GM10847 (cell line): ENCODE data around the gene COX6A2.

Source experiments
- POLR2A ChIP-seq: IDR thresholded peaks from 2 replicates; pipeline ENCODE4 v1.6.1; 2011; ENCODE audit not compliant: insufficient read length; ENCODE audit errors: extremely low read depth

COX6A2 gene

GRCh38 chr16:31467151-31467773 lies 39.1 kb upstream of the COX6A2 start:
- TF ChIP-seq POLR2A = no peak

GRCh38 chr16:31466381-31466841 lies 38.3 kb upstream of the COX6A2 start:
- no peak for TF ChIP-seq POLR2A

GRCh38 chr16:31465788-31466370 lies 37.7 kb upstream of the COX6A2 start:
- TF ChIP-seq POLR2A = no peak

- TF ChIP-seq POLR2A = no peak
These were observed 36.7 kb upstream of the COX6A2 start for GRCh38 chr16:31464781-31465260.

- no peak for TF ChIP-seq POLR2A
These were observed 36.2 kb upstream of the COX6A2 start for GRCh38 chr16:31464348-31464769.

- no peak for TF ChIP-seq POLR2A
These were observed 34.0 kb upstream of the COX6A2 start for GRCh38 chr16:31461921-31462804.

- no peak for TF ChIP-seq POLR2A
These were observed 33.2 kb upstream of the COX6A2 start for GRCh38 chr16:31461201-31461920.

- no peak for TF ChIP-seq POLR2A
These were observed 32.4 kb upstream of the COX6A2 start for GRCh38 chr16:31460582-31461002.

- TF ChIP-seq POLR2A = peak; percentile 22
These were observed 31.8 kb upstream of the COX6A2 start for GRCh38 chr16:31459687-31460581.

- peak; percentile 75 for TF ChIP-seq POLR2A
These were observed 30.9 kb upstream of the COX6A2 start, which contains the start of gene ARMC5 for GRCh38 chr16:31458844-31459686. Gene ARMC5, plus strand, starts transcription at chr16:31459501. Its CDS starts 24 bp downstream, at chr16:31459525.

- TF ChIP-seq POLR2A = no peak
These were observed 30.1 kb upstream of the COX6A2 start for GRCh38 chr16:31458073-31458843.

GRCh38 chr16:31456988-31457360 lies 28.8 kb upstream of the COX6A2 start:
- TF ChIP-seq POLR2A = no peak
